Stimulated activated CD8-positive, alpha-beta memory T cell treated with anti-CD3 and anti-CD28 coated beads, Interleukin-7, amount 100 ng/mL, for 24 hours (primary cell): ENCODE results near the gene SMG7.

Experiments used
- DNase-seq: peaks from one replicate; pipeline ENCODE4 v3.0.0-alpha.2; 2020; ENCODE audit warnings: low read depth

SMG7 gene

GRCh38 chr1:183590244-183591191 lies 118.2 kb downstream of the SMG7 start, which contains the start of gene NCF2:
TSS of gene NCF2 (minus strand) at chr1:183590459. CDS start at chr1:183590329, 130 bp downstream.
- no peak for DNase-seq

DNA sequence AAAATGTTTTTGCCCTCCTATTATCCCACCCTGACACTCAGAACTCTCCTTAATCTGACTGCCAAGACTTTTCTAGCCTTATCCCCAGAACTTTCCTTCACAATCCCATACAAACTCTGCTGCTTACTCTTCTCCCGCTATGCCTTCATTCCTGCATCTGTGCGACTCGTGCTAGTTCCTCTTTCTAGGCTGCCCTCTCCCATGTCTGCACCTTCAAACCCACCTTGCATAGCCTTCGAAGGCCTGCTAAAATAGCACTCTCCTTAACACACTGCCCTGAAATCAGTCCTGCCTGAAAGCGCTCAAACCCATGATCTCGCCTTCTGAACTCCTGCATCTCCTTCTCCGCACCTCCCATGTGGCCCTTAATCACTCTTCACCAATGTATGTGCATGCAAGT lies 120.4 kb downstream of the SMG7 start:
- DNase-seq, result no peak

GRCh38 chr1:183593356-183593755 lies 121.1 kb downstream of the SMG7 start:
- DNase-seq, result no peak

DNA sequence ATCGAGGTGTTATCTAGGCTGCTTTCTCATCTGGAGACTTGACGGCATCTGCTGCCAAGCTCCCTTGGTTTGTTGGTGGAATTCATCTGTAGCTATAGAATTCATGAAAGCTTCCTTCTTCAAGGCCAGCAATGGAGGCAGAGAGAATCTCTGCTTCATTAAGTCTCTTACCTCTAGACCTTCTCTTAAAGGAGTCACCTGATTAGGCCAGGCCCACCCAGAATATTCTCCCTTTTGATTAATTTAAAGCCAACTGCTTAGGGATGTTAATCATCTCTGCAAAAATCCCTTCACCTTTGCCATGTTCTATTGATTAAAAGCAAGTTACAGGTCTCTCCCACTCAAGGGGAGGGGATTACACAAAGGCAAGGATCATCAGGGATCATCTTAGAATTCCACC lies 123.2 kb downstream of the SMG7 start:
- DNase-seq, result no peak

DNA sequence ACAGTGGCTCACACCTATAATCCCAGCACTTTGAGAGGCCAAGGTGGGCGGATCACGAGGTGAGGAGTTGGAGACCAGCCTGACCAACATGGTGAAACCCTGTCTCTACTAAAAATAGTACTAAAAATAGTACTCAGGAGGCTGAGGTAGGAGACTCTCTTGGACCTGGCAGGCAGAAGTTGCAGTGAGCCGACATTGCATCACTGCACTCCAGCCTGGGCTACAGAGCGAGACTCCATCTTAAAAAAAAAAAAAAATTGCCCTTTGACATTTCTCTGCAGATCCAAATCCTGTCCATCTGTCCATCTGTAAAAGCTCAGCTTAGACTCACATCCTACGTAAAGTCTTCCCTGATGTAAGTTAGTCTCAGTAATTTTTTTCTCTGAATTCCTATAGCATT lies 124.2 kb downstream of the SMG7 start:
- no peak for DNase-seq

- DNase-seq, result no peak
These were observed 125.5 kb downstream of the SMG7 start for GRCh38 chr1:183597656-183598347.

GRCh38 chr1:183598386-183598785 lies 126.1 kb downstream of the SMG7 start:
- DNase-seq, result no peak

DNA sequence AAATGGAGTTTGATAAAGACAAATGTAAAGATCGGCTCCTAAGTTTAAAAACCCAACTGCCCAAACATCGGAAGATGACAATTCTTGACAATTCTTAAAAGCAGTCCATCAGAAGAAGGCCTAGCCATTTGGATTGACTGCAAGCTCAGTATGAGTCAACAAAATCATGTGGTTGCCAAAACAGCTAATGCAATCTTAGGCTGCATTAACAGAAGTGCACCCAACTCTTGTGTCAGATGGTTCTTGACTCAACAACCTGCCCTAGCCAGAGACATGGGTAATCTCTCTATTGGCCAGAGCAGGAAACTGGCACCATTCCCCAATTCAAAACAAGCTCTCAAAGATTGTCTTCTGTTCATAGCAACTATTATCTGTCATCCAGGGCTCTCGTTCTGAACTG lies 127.8 kb downstream of the SMG7 start:
- no peak for DNase-seq

- DNase-seq, result no peak
These were observed 128.3 kb downstream of the SMG7 start for GRCh38 chr1:183600634-183601033.

- no peak for DNase-seq
These were observed 130.2 kb downstream of the SMG7 start for GRCh38 chr1:183602510-183602909.
